Nephron (organoid): ENCODE data around the gene ARHGAP15.

ENCODE experiments used
- H3K27ac Mint-ChIP-seq, 3 experiments: 2 replicates each; pipeline ENCODE4 v1.8.0; 2020; ENCODE audit warnings: mixed read lengths in 3 of 3, mild to moderate bottlenecking in 2 of 3, moderate library complexity in 1 of 3
- H3K27me3 Mint-ChIP-seq: 2 replicates; pipeline ENCODE4 v1.8.0; 2021; ENCODE audit warnings: low read depth, mild to moderate bottlenecking, moderate library complexity, mixed read lengths
- H3K36me3 Mint-ChIP-seq: 2 replicates; pipeline ENCODE4 v1.8.0; 2020; ENCODE audit warnings: low read depth, mixed read lengths
- H3K4me1 Mint-ChIP-seq: 2 replicates; pipeline ENCODE4 v1.8.0; 2020; ENCODE audit warnings: mixed read lengths
- H3K4me3 Mint-ChIP-seq, 3 experiments: 2 replicates each; pipeline ENCODE4 v1.8.0; 2020; ENCODE audit warnings: mild to moderate bottlenecking in 3 of 3, mixed read lengths in 3 of 3, moderate library complexity in 2 of 3
- H3K9me3 Mint-ChIP-seq: 2 replicates; pipeline ENCODE4 v1.8.0; 2020; ENCODE audit warnings: mixed read lengths
- CTCF ChIP-seq, 3 experiments: fragments of 200-600 bp; sonication (generic); IDR thresholded peaks; one replicate each; pipeline ENCODE4 v1.5.0; 2021; ENCODE audit warnings: antibody characterized with exemption in 3 of 3; ENCODE audit not compliant: unreplicated experiment in 3 of 3

Gene ARHGAP15

GRCh38 chr2:143481733-143482132 is 352.5 kb downstream of the ARHGAP15 start:
- TF ChIP-seq CTCF (IDR thresholded peaks at IDR 0.05; ENCODE audit: unreplicated experiment in 3 of 3), result no peak
- Mint-ChIP-seq H3K4me1 (peaks cover 55% of the 10 kb centered on the region), H3K9me3 (no peaks in the 10 kb centered on the region), H3K27ac (peak overlapping the region; percentile 67 to 85 (median 78)), H3K4me3 (peak overlapping the region in 1 of 3 experiments; percentile 36), H3K36me3 (no peaks in the 10 kb centered on the region), H3K27me3 (no peaks in the 10 kb centered on the region)

GRCh38 chr2:143482316-143482715 is 353.1 kb downstream of the ARHGAP15 start:
- H3K4me3 Mint-ChIP-seq, result peak overlapping the region in 1 of 3 experiments; percentile 4
- H3K36me3 Mint-ChIP-seq, result no peaks in the 10 kb centered on the region

GRCh38 chr2:143482771-143483170 is 353.6 kb downstream of the ARHGAP15 start:
- H3K36me3 Mint-ChIP-seq, result no peaks in the 10 kb centered on the region
- H3K27me3 Mint-ChIP-seq, result no peaks in the 10 kb centered on the region
- no peaks in the 10 kb centered on the region for H3K9me3 Mint-ChIP-seq
- TF ChIP-seq CTCF (IDR thresholded peaks at IDR 0.05; ENCODE audit: unreplicated experiment in 3 of 3), result no peak
- H3K4me3 Mint-ChIP-seq, result peak overlapping the region in 1 of 3 experiments; percentile 4
- peaks cover 47% of the 10 kb centered on the region for H3K4me1 Mint-ChIP-seq
- peak overlapping the region; percentile 67 to 85 (median 78) for H3K27ac Mint-ChIP-seq

More at GRCh38 chr2:143482316-143482715, 353.1 kb downstream of the ARHGAP15 start:
- H3K27ac Mint-ChIP-seq, result peak overlapping the region; percentile 67 to 85 (median 78)
- TF ChIP-seq CTCF (IDR thresholded peaks at IDR 0.05; ENCODE audit: unreplicated experiment in 3 of 3), result no peak
- no peaks in the 10 kb centered on the region for H3K9me3 Mint-ChIP-seq
- no peaks in the 10 kb centered on the region for H3K27me3 Mint-ChIP-seq
- H3K4me1 Mint-ChIP-seq, result peaks cover 50% of the 10 kb centered on the region

- Mint-ChIP-seq H3K27me3 (no peaks in the 10 kb centered on the region), H3K4me3 (no peak overlapping the region), H3K36me3 (no peaks in the 10 kb centered on the region), H3K4me1 (peaks cover 15% of the 10 kb centered on the region), H3K9me3 (no peaks in the 10 kb centered on the region), H3K27ac (no peak overlapping the region)
- no peak for TF ChIP-seq CTCF (IDR thresholded peaks at IDR 0.05; ENCODE audit: unreplicated experiment in 3 of 3)
Observed at GRCh38 chr2:143486976-143487375, 357.8 kb downstream of the ARHGAP15 start.

- no peaks in the 10 kb centered on the region for H3K27me3 Mint-ChIP-seq
- no peaks in the 10 kb centered on the region for H3K36me3 Mint-ChIP-seq
- no peaks in the 10 kb centered on the region for H3K4me1 Mint-ChIP-seq
- no peak for TF ChIP-seq CTCF (IDR thresholded peaks at IDR 0.05; ENCODE audit: unreplicated experiment in 3 of 3)
- H3K4me3 Mint-ChIP-seq, result no peak overlapping the region
- peaks cover 12% of the 10 kb centered on the region for H3K9me3 Mint-ChIP-seq
- peak overlapping the region in 2 of 3 experiments; percentile 47 to 51 for H3K27ac Mint-ChIP-seq
Observed at GRCh38 chr2:143489145-143489544, 359.9 kb downstream of the ARHGAP15 start.

GRCh38 chr2:143491131-143491530 is 361.9 kb downstream of the ARHGAP15 start:
- no peaks in the 10 kb centered on the region for H3K4me1 Mint-ChIP-seq
- TF ChIP-seq CTCF (IDR thresholded peaks at IDR 0.05; ENCODE audit: unreplicated experiment in 3 of 3), result no peak
- H3K36me3 Mint-ChIP-seq, result no peaks in the 10 kb centered on the region
- H3K9me3 Mint-ChIP-seq, result peaks cover 19% of the 10 kb centered on the region
- H3K27me3 Mint-ChIP-seq, result no peaks in the 10 kb centered on the region
- no peak overlapping the region for H3K27ac Mint-ChIP-seq
- no peak overlapping the region for H3K4me3 Mint-ChIP-seq
